SU-DHL-6 (cell line): ENCODE data around the gene STIM2.

ENCODE experiments used
- EZH2phosphoT487 ChIP-seq: fragments of 200-600 bp; sonication (generic), shearing (Covaris generic); conservative IDR thresholded peaks from 2 replicates; pipeline ENCODE4 v1.6.1; 2018; ENCODE audit warnings: mild to moderate bottlenecking, antibody characterized with exemption, low read length, moderate library complexity, mixed read lengths
- TF ChIP-seq, protein P1 (sequence below): fragments of 200-600 bp; sonication (generic); IDR thresholded peaks from one replicate; pipeline ENCODE4 v1.5.1; 2017; ENCODE audit warnings: antibody characterized with exemption, mild to moderate bottlenecking, low read length, moderate library complexity; ENCODE audit not compliant: insufficient read depth, poor library complexity, severe bottlenecking

DNA sequence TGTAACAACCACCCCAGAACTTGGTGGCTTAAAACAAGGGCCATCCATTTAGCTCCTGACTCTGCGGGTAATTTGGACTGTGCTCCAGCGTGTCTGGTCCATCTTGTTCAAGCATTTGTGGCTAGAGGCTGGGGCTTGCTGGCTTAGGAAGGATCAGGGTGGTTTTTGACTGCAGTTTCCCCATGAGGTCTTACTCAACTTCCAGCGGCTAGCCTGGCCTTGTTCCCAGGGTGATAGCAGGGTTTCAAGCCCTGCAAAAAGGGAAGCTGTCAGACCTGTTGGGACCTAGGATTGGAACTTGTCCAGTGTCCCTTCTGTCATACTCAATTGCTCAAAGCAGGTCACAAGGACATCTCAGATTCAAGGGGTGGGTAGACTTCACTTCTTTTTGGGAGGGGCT lies 205.9 kb downstream of the STIM2 start:
- TF ChIP-seq, protein P1, sequence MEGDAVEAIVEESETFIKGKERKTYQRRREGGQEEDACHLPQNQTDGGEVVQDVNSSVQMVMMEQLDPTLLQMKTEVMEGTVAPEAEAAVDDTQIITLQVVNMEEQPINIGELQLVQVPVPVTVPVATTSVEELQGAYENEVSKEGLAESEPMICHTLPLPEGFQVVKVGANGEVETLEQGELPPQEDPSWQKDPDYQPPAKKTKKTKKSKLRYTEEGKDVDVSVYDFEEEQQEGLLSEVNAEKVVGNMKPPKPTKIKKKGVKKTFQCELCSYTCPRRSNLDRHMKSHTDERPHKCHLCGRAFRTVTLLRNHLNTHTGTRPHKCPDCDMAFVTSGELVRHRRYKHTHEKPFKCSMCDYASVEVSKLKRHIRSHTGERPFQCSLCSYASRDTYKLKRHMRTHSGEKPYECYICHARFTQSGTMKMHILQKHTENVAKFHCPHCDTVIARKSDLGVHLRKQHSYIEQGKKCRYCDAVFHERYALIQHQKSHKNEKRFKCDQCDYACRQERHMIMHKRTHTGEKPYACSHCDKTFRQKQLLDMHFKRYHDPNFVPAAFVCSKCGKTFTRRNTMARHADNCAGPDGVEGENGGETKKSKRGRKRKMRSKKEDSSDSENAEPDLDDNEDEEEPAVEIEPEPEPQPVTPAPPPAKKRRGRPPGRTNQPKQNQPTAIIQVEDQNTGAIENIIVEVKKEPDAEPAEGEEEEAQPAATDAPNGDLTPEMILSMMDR: no peak
- TF ChIP-seq EZH2phosphoT487: no peak
